Stimulated activated CD8-positive, alpha-beta memory T cell treated with anti-CD3 and anti-CD28 coated beads, Interleukin-15, amount 100 ng/mL, for 4 hours (primary cell): ENCODE measurements around the gene AMN1.
"Not testable (repeated sequence)": the region's sequence is repeated elsewhere in the genome, so short reads cannot be mapped to it uniquely, and the experiment has no call there.

Experiments used
- DNase-seq, 2 donors: peaks; one replicate each; pipeline ENCODE4 v3.0.0-alpha.2; 2020; ENCODE audit warnings: low read depth in 2 of 2

Gene AMN1

DNA sequence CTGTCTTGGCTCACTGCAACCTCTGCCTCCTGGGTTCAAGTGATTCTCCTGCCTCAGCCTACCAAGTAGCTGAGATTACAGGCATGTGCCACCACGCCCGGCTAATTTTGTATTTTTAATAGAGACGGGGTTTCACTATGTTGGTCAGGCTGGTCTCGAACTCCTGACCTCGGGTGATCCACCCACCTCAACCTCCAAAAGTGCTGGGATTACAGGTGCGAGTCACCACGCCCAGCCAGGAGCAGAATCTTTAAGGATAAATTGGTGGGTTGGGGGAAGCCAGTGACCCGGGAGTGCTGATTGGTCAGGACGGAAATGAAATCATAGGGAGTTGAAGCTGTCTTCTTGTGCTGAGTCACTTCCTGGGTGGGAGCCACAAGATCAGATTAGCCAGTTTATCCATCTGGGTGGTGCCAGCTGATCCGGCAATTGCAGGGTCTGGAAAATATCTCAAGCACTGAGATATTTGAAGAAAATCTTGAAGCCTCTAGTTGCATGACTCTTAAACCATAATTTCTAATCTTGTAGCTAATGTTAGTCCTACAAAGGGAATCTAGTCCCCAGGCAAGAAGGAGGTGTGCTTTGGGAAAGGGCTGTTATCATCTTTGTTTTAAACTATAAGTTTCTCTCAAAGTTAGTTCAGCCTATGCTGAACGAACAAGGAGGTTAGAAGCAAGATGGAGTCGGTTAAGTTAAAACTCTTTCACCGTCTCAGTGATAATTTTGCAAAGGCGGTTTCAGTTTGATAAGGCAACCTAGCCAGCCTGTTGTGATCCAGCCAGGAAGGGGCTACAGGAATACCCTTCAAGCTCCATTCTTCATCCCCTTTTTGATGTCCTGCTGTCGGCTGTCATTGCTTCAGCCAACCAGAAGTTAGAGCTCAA is 5.0 kb upstream of the AMN1 start:
- DNase-seq = not testable (repeated sequence)

GRCh38 chr12:31732926-31733548 is 4.2 kb upstream of the AMN1 start:
- DNase-seq = no peak

DNA sequence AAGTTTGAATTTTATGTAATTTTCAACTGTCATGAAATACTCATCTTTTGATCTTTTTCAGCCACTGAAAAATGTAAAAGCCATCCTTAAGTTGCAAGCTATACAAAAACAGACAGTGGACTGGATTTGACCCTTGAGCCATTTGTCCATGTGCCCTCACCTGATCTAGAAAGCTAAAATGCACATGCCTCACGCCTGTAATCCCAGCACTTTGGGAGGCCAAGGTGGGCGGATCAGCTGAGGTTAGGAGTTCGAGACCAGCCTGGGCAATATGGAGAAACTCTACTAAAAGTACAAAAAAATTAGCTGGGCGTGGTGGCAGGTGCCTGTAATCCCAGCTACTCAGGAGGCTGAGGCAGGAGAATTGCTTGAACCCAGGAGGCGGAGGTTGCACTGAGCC is 2.4 kb upstream of the AMN1 start:
- DNase-seq = not testable (repeated sequence)

GRCh38 chr12:31729705-31730104 is 884 bp upstream of the AMN1 start:
- no peak for DNase-seq

- DNase-seq = no peak
These were observed 418 bp downstream of the AMN1 start for GRCh38 chr12:31728289-31728916.

GRCh38 chr12:31727192-31727591 is 1.6 kb downstream of the AMN1 start:
- no peak for DNase-seq

- no peak for DNase-seq
These were observed 2.2 kb downstream of the AMN1 start for GRCh38 chr12:31726575-31726974.

- DNase-seq = no peak
These were observed 4.3 kb downstream of the AMN1 start for GRCh38 chr12:31724557-31724956.

DNA sequence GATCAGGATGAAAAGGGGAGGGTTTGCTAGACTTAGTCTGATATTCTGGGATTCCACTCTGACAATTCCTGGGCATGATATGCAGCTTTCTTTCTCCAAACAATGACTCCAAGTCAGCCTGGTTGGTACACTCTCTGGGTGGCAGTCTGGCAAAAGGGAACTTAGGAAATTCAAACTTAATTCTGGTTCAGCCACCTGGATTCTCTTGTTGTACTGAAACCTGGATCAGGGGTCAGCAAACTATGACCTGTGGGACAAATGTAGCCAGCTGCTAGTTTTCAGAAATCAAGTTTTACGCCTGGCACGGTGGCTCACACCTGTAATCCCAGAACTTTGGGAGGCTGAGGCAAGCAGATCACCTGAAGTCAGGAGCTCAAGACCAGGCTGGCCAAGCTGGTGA is 6.2 kb downstream of the AMN1 start:
- DNase-seq = no peak

- not testable (repeated sequence) for DNase-seq
These were observed 10.2 kb downstream of the AMN1 start for GRCh38 chr12:31718542-31719198.

DNA sequence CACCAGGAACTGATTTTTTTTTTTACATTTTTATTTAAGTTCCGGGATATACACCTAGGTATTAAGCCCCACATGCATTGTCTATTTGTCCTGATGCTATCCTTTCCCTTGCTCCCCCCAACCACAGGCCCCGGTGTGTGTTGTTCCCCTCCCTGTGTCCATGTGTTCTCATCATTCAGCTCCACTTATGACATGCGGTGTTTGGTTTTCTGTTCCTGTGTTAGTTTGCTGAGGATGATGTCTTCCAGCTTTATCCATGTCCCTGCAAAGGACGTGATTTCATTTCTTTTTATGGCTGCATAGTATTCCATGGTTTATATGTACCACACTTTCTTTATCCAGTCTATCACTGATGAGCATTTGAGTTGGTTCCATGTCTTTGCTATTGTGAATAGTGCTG is 11.8 kb downstream of the AMN1 start:
- DNase-seq = not testable (repeated sequence)

DNA sequence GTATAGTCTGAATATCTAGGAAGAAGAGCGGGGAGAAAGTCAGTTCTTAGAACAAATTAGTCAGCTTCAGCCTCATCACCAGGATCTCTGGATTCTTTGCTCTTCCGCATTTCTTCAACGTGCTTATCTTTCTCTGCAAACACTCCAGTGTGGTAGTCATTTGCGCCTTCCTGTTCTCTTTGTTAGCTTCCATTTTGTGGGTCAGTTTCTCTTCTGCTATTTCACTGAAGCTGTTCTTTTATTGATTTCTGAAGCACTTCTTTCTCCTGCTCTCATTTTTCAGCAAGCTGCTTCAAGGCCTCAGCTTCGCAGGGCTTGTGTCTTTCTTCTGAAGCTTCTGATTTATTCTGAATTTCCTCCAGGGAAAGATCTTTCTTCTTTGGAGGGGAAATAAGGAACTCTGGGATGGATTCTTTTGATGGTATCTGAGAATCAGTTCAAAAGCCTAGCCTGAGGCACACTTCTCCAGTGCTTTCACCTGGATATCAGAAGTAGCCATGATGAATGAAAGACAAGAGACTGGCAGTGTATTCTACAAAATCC is 13.5 kb downstream of the AMN1 start:
- no peak for DNase-seq

DNA sequence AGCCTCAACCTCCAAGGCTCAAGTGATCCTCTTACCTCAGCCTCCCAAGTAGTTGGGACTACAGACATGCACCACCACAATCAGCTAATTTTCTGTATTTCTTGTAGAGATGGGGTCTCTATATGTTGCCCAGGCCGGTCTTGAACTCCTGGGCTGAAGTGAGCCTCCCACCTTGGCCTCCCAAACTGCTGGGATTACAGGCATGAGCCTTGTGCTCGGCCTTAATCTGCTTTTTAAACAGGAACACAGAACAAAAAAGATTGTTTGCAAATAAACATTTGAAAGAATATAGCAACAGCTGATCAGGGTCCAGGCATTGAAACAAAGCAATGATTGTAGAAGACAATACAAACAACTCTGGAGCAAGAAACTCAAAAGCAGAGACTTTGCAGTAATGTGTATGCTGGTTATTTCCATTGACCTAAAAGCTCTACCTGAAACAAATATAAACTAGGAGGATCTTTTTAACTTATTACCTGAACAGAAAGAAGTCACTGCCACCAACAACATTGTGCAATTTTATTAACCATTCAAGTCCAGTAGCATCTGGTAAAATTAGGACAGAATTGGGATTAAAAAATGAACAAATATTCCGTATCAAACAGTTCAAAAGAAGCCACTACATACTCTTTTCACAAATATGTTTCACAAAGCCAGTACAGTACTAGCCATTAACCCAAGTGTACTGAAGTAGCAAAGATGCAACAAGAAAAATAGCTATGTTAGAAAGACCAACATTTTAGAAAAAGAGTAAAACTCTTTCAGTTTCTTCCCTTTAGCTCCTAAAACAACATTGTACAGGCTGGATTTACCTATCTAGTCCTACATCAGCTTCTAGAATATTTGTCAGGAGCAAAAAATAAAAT is 14.2 kb downstream of the AMN1 start:
- DNase-seq = no peak

DNA sequence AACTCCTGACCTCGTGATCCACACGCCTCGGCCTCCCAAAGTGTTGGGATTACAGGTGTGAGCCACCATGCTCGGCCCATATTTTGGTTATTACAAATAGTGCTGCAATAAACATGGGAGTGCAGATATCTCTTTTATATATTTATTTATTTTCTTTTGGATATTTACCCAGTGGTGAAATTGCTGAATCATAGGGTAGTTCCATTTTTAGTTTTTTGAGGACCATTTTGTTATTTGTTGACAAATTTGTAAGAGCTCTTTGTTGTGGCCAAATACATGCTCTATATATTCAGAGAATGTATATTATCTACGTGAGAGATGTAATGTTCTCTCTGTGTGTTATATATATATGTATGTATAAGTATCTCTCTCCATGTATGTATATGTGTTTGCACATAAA is 15.9 kb downstream of the AMN1 start:
- no peak for DNase-seq

- DNase-seq = no peak
These were observed 18.6 kb downstream of the AMN1 start for GRCh38 chr12:31710021-31710818.

GRCh38 chr12:31708118-31708517 is 20.7 kb downstream of the AMN1 start:
- not testable (repeated sequence) for DNase-seq

- no peak for DNase-seq
These were observed 23.2 kb downstream of the AMN1 start for GRCh38 chr12:31705621-31706020.

- DNase-seq = no peak
These were observed 26.8 kb downstream of the AMN1 start for GRCh38 chr12:31702047-31702446.

- not testable (repeated sequence) for DNase-seq
These were observed 38.9 kb downstream of the AMN1 start for GRCh38 chr12:31689921-31690320.

DNA sequence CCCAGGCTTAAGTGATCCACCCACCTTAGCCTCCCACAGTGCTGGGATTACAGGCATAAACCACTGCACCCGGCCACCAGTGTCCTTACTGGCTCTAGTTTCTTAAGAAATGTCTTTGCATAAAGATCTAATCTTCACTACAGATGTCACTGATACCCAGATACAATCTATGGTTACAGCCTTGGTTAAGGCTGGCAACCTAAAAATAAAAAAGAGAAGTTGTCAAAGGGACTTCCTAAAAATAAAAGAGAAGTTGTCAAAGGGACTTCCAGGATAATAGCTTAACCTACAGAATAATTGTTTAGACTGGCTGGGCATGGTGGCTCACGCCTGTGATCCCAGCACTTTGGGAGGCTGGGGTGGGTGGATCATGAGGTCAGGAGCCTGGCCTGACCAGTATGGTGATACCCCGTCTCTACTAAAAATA is 41.7 kb downstream of the AMN1 start:
- no peak for DNase-seq
